D721Med (cell line): ENCODE results near the gene LORICRIN.

Experiments
- DNase-seq: peaks from one replicate; pipeline ENCODE4 v3.0.0; 2011; ENCODE audit warnings: low spot score; ENCODE audit not compliant: insufficient read length
- FAIRE-seq: peaks from 2 replicates; lab custom pipeline; 2011; peaks lifted over from hg19 to GRCh38; lab: Jason Lieb, UNC
- CTCF ChIP-seq: IDR thresholded peaks from 2 replicates; pipeline ENCODE4 v1.5.1; 2012; ENCODE audit warnings: mild to moderate bottlenecking, control low read depth; ENCODE audit not compliant: insufficient read depth; ENCODE audit errors: missing control alignments

LORICRIN gene

GRCh38 chr1:153231785-153232184 lies 27.7 kb upstream of the LORICRIN start:
- no peak for TF ChIP-seq CTCF
- FAIRE-seq: no peak
- DNase-seq: no peak

- DNase-seq (no peak), FAIRE-seq (no peak)
- TF ChIP-seq CTCF: no peak
Measured at GRCh38 chr1:153232553-153232952, 26.9 kb upstream of the LORICRIN start.

GRCh38 chr1:153233448-153233847 lies 26.0 kb upstream of the LORICRIN start:
- TF ChIP-seq CTCF: no peak
- DNase-seq (no peak), FAIRE-seq (no peak)

- FAIRE-seq (no peak), DNase-seq (no peak)
Measured at GRCh38 chr1:153238527-153238926, 21.0 kb upstream of the LORICRIN start.

GRCh38 chr1:153242160-153242559 lies 17.3 kb upstream of the LORICRIN start:
- no peak for FAIRE-seq
- TF ChIP-seq CTCF: no peak

More at GRCh38 chr1:153238527-153238926, 21.0 kb upstream of the LORICRIN start:
- TF ChIP-seq CTCF: peak; percentile 27

GRCh38 chr1:153245466-153245865 lies 14.0 kb upstream of the LORICRIN start:
- no peak for FAIRE-seq
- DNase-seq: no peak
- no peak for TF ChIP-seq CTCF

More at GRCh38 chr1:153242160-153242559, 17.3 kb upstream of the LORICRIN start:
- DNase-seq: no peak

- FAIRE-seq (no peak), DNase-seq (no peak)
- no peak for TF ChIP-seq CTCF
Measured at GRCh38 chr1:153246018-153246417, 13.5 kb upstream of the LORICRIN start.
